ENCODE measurements around the gene HLA-F. TPM values are rescaled to one million over a fixed set of nuclear protein-coding genes. Genes with fewer than 3 reads are reported as not detected.

HLA-F gene
- total RNA-seq, 1 experiment from 2014 or later: 16.9 TPM

GRCh38 chr6:29776684-29777083 lies 53.5 kb downstream of the HLA-F start:
- CTCF ChIA-PET: interaction anchor here (0.9 kb wide), 1 partner anchor 36 kb away, joined by 3 read pairs; no protein-coding TSS in a partner anchor
- POLR2A ChIA-PET: no interaction called here

More at GRCh38 chr6:29776684-29777083, 53.5 kb downstream of the HLA-F start:
- no peak overlapping the region for H3K27ac Mint-ChIP-seq (ENCODE audit: low read depth, unreplicated experiment)
- no peaks in the 10 kb centered on the region for H3K36me3 Mint-ChIP-seq (ENCODE audit: insufficient read depth, unreplicated experiment)
- peaks cover 8% of the 10 kb centered on the region for H3K9me3 Mint-ChIP-seq (ENCODE audit: unreplicated experiment)
- peaks cover 7% of the 10 kb centered on the region for H3K4me1 Mint-ChIP-seq (ENCODE audit: insufficient read depth, unreplicated experiment)
- no TSS peak for BruUV-seq (replicated peaks)
- intact Hi-C loops (cut with micrococcal nuclease): no loop called here
- TF ChIP-seq, protein P1, sequence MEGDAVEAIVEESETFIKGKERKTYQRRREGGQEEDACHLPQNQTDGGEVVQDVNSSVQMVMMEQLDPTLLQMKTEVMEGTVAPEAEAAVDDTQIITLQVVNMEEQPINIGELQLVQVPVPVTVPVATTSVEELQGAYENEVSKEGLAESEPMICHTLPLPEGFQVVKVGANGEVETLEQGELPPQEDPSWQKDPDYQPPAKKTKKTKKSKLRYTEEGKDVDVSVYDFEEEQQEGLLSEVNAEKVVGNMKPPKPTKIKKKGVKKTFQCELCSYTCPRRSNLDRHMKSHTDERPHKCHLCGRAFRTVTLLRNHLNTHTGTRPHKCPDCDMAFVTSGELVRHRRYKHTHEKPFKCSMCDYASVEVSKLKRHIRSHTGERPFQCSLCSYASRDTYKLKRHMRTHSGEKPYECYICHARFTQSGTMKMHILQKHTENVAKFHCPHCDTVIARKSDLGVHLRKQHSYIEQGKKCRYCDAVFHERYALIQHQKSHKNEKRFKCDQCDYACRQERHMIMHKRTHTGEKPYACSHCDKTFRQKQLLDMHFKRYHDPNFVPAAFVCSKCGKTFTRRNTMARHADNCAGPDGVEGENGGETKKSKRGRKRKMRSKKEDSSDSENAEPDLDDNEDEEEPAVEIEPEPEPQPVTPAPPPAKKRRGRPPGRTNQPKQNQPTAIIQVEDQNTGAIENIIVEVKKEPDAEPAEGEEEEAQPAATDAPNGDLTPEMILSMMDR (IDR thresholded peaks at IDR 0.05; ENCODE audit: unreplicated experiment): no peak
- DNase-seq (ENCODE audit: unreplicated experiment): no peak
- no peak overlapping the region for H3K4me3 Mint-ChIP-seq (ENCODE audit: unreplicated experiment)
- H3K27me3 Mint-ChIP-seq (ENCODE audit: insufficient read depth, unreplicated experiment): no peaks in the 10 kb centered on the region

Other genes with a start within 250 kb of the HLA-F start
- gene MAS1L, start 235.5 kb upstream of the HLA-F start, total RNA-seq (2022): not detected in 2 replicates
- not detected in 2 replicates for gene UBD, start 163.7 kb upstream of the HLA-F start, total RNA-seq (2022)
- not detected in 2 replicates for gene OR2H2, start 138.3 kb upstream of the HLA-F start, total RNA-seq (2022)
- 38.8 and 43.9 TPM in 2 replicates for gene GABBR1, start 90.3 kb upstream of the HLA-F start, total RNA-seq (2022)
- not detected in 2 replicates for gene MOG, start 66.3 kb upstream of the HLA-F start, total RNA-seq (2022)
- 0.23 TPM in 1 of 2 replicates, not detected in the other for gene ZFP57, start 42.3 kb upstream of the HLA-F start, total RNA-seq (2022)
- not detected in 2 replicates for gene HLA-G, start 104.4 kb downstream of the HLA-F start, total RNA-seq (2022)
- 139 and 217 TPM in 2 replicates for gene HLA-A, start 219.1 kb downstream of the HLA-F start, total RNA-seq (2022)